Activated gamma-delta T cell treated with anti-CD3 and anti-CD28 coated beads, Interleukin-2, amount 50 U/mL, for 16 hours (primary cell): ENCODE measurements around the gene TMEM115.

Experiments
- DNase-seq: peaks from one replicate; pipeline ENCODE4 v3.0.0-alpha.2; 2020; ENCODE audit warnings: low read depth

The TMEM115 gene

GRCh38 chr3:50358911-50359759 is at the start of gene TMEM115:
Gene TMEM115, minus strand, starts transcription at chr3:50359521. Its CDS starts 458 bp downstream, at chr3:50359063.
- peak; percentile 91 for DNase-seq

- no peak for DNase-seq
These were observed 49.2 kb upstream of the TMEM115 start for GRCh38 chr3:50408443-50408944.

GRCh38 chr3:50406487-50406886 is 47.2 kb upstream of the TMEM115 start:
- DNase-seq: no peak

- DNase-seq: no peak
These were observed 45.9 kb upstream of the TMEM115 start for GRCh38 chr3:50405249-50405648.

GRCh38 chr3:50401978-50402595 is 42.8 kb upstream of the TMEM115 start:
- no peak for DNase-seq

GRCh38 chr3:50396502-50396901 is 37.2 kb upstream of the TMEM115 start:
- DNase-seq: no peak

GRCh38 chr3:50395070-50395860 is 35.9 kb upstream of the TMEM115 start:
- no peak for DNase-seq

- no peak for DNase-seq
These were observed 33.7 kb upstream of the TMEM115 start for GRCh38 chr3:50393061-50393460.

- DNase-seq: no peak
These were observed 32.9 kb upstream of the TMEM115 start for GRCh38 chr3:50392101-50392715.

GRCh38 chr3:50390508-50391224 is 31.3 kb upstream of the TMEM115 start:
- DNase-seq: no peak

- DNase-seq: no peak
These were observed 30.1 kb upstream of the TMEM115 start for GRCh38 chr3:50389414-50389767.

- no peak for DNase-seq
These were observed 29.5 kb upstream of the TMEM115 start for GRCh38 chr3:50388720-50389413.

GRCh38 chr3:50388016-50388719 is 28.8 kb upstream of the TMEM115 start:
- DNase-seq: no peak

GRCh38 chr3:50385754-50386153 is 26.4 kb upstream of the TMEM115 start:
- DNase-seq: no peak

GRCh38 chr3:50383750-50384149 is 24.4 kb upstream of the TMEM115 start:
- no peak for DNase-seq

GRCh38 chr3:50382722-50383121 is 23.4 kb upstream of the TMEM115 start:
- DNase-seq: no peak

- no peak for DNase-seq
These were observed 22.1 kb upstream of the TMEM115 start for GRCh38 chr3:50381383-50381782.

GRCh38 chr3:50380405-50381085 is 21.2 kb upstream of the TMEM115 start:
- DNase-seq: no peak

- no peak for DNase-seq
These were observed 19.4 kb upstream of the TMEM115 start for GRCh38 chr3:50378757-50379156.

- DNase-seq: no peak
These were observed 18.7 kb upstream of the TMEM115 start for GRCh38 chr3:50378024-50378423.
